Measurements from ENCODE around the gene MYO16. TPM values are rescaled to one million over a fixed set of nuclear protein-coding genes. Genes with fewer than 3 reads are reported as not detected.
A peak's percentile ranks its signal among the peaks of the same experiment; 100 is the strongest.

MYO16 gene
- total RNA-seq, 2 donors from 2014 or later = 0.42 TPM; not detected in 1

- no peak for TF ChIP-seq CTCF (IDR thresholded peaks at IDR 0.05)
Measured at GRCh38 chr13:109231888-109232287, 602.5 kb downstream of the MYO16 start.

GRCh38 chr13:109233293-109233692 is 603.9 kb downstream of the MYO16 start:
- no peak for TF ChIP-seq CTCF (IDR thresholded peaks at IDR 0.05)

More at GRCh38 chr13:109231888-109232287, 602.5 kb downstream of the MYO16 start:
- no peaks in the 10 kb centered on the region for H3K36me3 ChIP-seq
- no peaks in the 10 kb centered on the region for H3K9me3 ChIP-seq
- no peak for ATAC-seq (ENCODE audit: insufficient number of reproducible peaks, low FRiP score, low read depth)
- no peaks in the 10 kb centered on the region for H3K27me3 ChIP-seq (replicated peaks; ENCODE audit: insufficient read depth)
- no peaks in the 10 kb centered on the region for H3K4me1 ChIP-seq (ENCODE audit: control insufficient read depth in 1 of 2, low read depth in 2 of 2)
- no peak overlapping the region for H3K4me3 ChIP-seq
- no peak for DNase-seq (ENCODE audit: low spot score)
- H3K27ac ChIP-seq = no peak overlapping the region

GRCh38 chr13:109235901-109236300 is 606.5 kb downstream of the MYO16 start:
- Histone ChIP-seq H3K9me3 (no peaks in the 10 kb centered on the region), H3K4me3 (no peak overlapping the region), H3K36me3 (no peaks in the 10 kb centered on the region), H3K27me3 (replicated peaks; ENCODE audit: insufficient read depth) (no peaks in the 10 kb centered on the region), H3K27ac (no peak overlapping the region), H3K4me1 (ENCODE audit: control insufficient read depth in 1 of 2, low read depth in 2 of 2) (no peaks in the 10 kb centered on the region)
- DNase-seq (ENCODE audit: low spot score) (no peak), ATAC-seq (ENCODE audit: insufficient number of reproducible peaks, low FRiP score, low read depth) (no peak)
- no peak for TF ChIP-seq CTCF (IDR thresholded peaks at IDR 0.05)

More at GRCh38 chr13:109233293-109233692, 603.9 kb downstream of the MYO16 start:
- Histone ChIP-seq H3K4me1 (ENCODE audit: control insufficient read depth in 1 of 2, low read depth in 2 of 2) (no peaks in the 10 kb centered on the region), H3K4me3 (no peak overlapping the region), H3K9me3 (no peaks in the 10 kb centered on the region), H3K27me3 (replicated peaks; ENCODE audit: insufficient read depth) (no peaks in the 10 kb centered on the region), H3K36me3 (no peaks in the 10 kb centered on the region), H3K27ac (no peak overlapping the region)
- DNase-seq (ENCODE audit: low spot score) = no peak
- no peak for ATAC-seq (ENCODE audit: insufficient number of reproducible peaks, low FRiP score, low read depth)

GRCh38 chr13:109241160-109241559 is 611.7 kb downstream of the MYO16 start:
- TF ChIP-seq CTCF (IDR thresholded peaks at IDR 0.05) = no peak
- DNase-seq (ENCODE audit: low spot score) (no peak), ATAC-seq (ENCODE audit: insufficient number of reproducible peaks, low FRiP score, low read depth) (no peak)
- Histone ChIP-seq H3K27me3 (replicated peaks; ENCODE audit: insufficient read depth) (no peaks in the 10 kb centered on the region), H3K4me3 (no peak overlapping the region), H3K27ac (no peak overlapping the region), H3K36me3 (no peaks in the 10 kb centered on the region), H3K4me1 (ENCODE audit: control insufficient read depth in 1 of 2, low read depth in 2 of 2) (peaks cover 8 to 16% of the 10 kb centered on the region in 2 donors), H3K9me3 (no peaks in the 10 kb centered on the region)

GRCh38 chr13:109243311-109243951 is 614.0 kb downstream of the MYO16 start:
- peak overlapping the region; percentile 73 to 89 for H3K27ac ChIP-seq
- peaks cover 8 to 16% of the 10 kb centered on the region in 2 donors for H3K4me1 ChIP-seq (ENCODE audit: control insufficient read depth in 1 of 2, low read depth in 2 of 2)
- H3K4me3 ChIP-seq = peak overlapping the region; percentile 56
- H3K27me3 ChIP-seq (replicated peaks; ENCODE audit: insufficient read depth) = no peaks in the 10 kb centered on the region
- peak; percentile 81 for ATAC-seq (ENCODE audit: insufficient number of reproducible peaks, low FRiP score, low read depth)
- DNase-seq (ENCODE audit: low spot score) = no peak
- TF ChIP-seq CTCF (IDR thresholded peaks at IDR 0.05) = no peak
- no peaks in the 10 kb centered on the region for H3K9me3 ChIP-seq
- H3K36me3 ChIP-seq = no peaks in the 10 kb centered on the region

Measured in thoracic aorta (tissue), 2 donors.